GM19035 (cell line): Measurements from ENCODE around the gene FBXO15.

Experiments used
- ATAC-seq: cut with Tn5 transposase; IDR thresholded peaks from one replicate; pipeline ENCODE4 v1.9.1; 2021; ENCODE audit not compliant: unreplicated experiment

FBXO15 gene

GRCh38 chr18:74153793-74154192 is 6.2 kb upstream of the FBXO15 start:
- no peak for ATAC-seq

GRCh38 chr18:74153377-74153776 is 5.7 kb upstream of the FBXO15 start:
- no peak for ATAC-seq

GRCh38 chr18:74152857-74153256 is 5.2 kb upstream of the FBXO15 start:
- ATAC-seq: no peak

GRCh38 chr18:74152270-74152669 is 4.6 kb upstream of the FBXO15 start:
- no peak for ATAC-seq

GRCh38 chr18:74149878-74150277 is 2.2 kb upstream of the FBXO15 start:
- no peak for ATAC-seq

- peak; percentile 31 for ATAC-seq
Observed at GRCh38 chr18:74148543-74149070, 973 bp upstream of the FBXO15 start.

- ATAC-seq: no peak
Observed at GRCh38 chr18:74147491-74147778, 199 bp downstream of the FBXO15 start.

GRCh38 chr18:74146756-74147155 is 878 bp downstream of the FBXO15 start:
- no peak for ATAC-seq

GRCh38 chr18:74142252-74142651 is 5.4 kb downstream of the FBXO15 start:
- ATAC-seq: no peak

- ATAC-seq: no peak
Observed at GRCh38 chr18:74141667-74142066, 6.0 kb downstream of the FBXO15 start.

- no peak for ATAC-seq
Observed at GRCh38 chr18:74140582-74140981, 7.1 kb downstream of the FBXO15 start.

GRCh38 chr18:74139888-74140287 is 7.7 kb downstream of the FBXO15 start:
- no peak for ATAC-seq

- ATAC-seq: no peak
Observed at GRCh38 chr18:74139411-74139810, 8.2 kb downstream of the FBXO15 start.

- no peak for ATAC-seq
Observed at GRCh38 chr18:74137920-74138538, 9.6 kb downstream of the FBXO15 start.

- ATAC-seq: no peak
Observed at GRCh38 chr18:74132201-74132600, 15.4 kb downstream of the FBXO15 start.

GRCh38 chr18:74131124-74131523 is 16.5 kb downstream of the FBXO15 start:
- no peak for ATAC-seq

- ATAC-seq: no peak
Observed at GRCh38 chr18:74128159-74128558, 19.5 kb downstream of the FBXO15 start.

- ATAC-seq: no peak
Observed at GRCh38 chr18:74126684-74127655, 20.7 kb downstream of the FBXO15 start.

- ATAC-seq: no peak
Observed at GRCh38 chr18:74124642-74125041, 23.0 kb downstream of the FBXO15 start.

- no peak for ATAC-seq
Observed at GRCh38 chr18:74123200-74123599, 24.4 kb downstream of the FBXO15 start.

GRCh38 chr18:74116633-74117554 is 30.7 kb downstream of the FBXO15 start:
- no peak for ATAC-seq
